ENCODE measurements around the gene UQCC2.

The UQCC2 gene

DNA sequence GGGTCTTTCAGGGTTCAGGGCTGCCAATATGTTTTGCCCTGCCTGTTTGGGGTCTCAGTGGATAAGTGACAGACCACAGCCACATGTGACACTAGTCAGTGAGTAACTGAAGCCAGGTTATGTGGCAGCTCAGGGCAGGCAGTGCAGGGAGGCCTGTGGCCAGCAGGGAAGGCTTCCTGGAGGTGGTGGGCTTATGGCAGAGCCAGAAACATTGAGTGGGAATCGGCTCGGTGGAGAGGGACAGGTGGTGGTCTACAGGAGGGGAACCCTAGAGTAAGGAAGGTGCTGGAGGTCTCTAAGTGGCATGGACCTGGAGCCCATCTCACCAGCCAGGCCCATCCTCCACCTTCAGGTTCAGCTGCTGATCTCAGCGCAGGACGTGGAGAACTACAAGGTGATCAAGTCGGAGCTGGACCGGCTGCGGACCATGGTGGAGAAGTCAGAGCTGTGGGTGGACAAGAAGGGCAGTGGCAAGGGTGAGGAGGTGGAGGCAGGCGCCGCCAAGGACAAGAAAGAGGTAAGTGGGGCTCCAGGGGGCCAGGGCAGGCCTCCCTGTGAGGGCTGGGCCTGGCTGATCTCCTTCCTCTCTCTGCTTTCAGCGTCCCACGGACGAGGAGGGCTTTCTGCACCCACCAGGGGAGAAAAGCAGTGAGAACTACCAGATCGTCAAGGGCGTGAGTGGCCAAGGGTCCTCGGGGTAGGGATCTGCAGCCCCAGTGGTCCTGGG, 34.9 kb downstream of the UQCC2 start:
- DNase-seq (ENCODE audit: low read depth): no peak

- DNase-seq (ENCODE audit: low read depth): no peak
These were observed 35.5 kb downstream of the UQCC2 start for GRCh38 chr6:33675968-33676367.

DNA sequence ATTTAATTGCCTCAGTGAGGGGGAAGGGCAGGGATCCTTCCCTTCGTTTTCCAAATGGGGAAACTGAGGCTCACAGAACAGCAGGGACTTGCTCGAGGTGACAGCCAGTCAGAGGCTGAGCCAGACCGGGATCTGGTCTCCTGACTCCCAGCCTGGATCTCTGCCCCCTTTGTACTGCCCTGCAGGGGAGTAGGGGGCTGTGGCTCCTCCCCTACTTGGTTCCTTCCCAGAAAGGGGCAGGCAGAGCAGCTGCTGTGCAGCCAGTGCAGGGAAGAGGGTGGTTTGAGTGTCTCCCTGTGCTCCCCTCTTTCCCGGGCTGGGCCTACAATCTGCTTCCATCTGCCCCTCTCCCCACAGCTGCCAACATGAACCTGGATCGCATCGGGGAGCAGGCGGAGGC, 37.6 kb downstream of the UQCC2 start:
- no peak for DNase-seq (ENCODE audit: low read depth)

- DNase-seq (ENCODE audit: low read depth): no peak
These were observed 38.7 kb downstream of the UQCC2 start for GRCh38 chr6:33672808-33673207.

DNA sequence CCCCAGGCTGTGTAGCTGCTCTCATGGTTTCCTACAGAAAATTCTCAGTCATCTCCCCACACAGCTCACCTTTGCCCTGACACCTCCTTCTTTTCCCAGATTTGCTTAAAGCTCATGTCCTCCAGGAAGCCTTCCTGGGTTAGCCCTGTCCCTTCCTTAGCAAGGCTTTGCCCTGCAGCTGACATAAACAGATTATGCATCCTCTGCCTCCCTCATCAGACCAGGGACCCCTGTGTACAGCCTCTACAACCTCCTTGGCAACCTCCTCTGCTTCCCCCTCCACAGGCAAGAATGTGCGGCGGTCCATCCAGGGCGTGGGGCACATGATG, 39.8 kb downstream of the UQCC2 start:
- DNase-seq (ENCODE audit: low read depth): no peak

DNA sequence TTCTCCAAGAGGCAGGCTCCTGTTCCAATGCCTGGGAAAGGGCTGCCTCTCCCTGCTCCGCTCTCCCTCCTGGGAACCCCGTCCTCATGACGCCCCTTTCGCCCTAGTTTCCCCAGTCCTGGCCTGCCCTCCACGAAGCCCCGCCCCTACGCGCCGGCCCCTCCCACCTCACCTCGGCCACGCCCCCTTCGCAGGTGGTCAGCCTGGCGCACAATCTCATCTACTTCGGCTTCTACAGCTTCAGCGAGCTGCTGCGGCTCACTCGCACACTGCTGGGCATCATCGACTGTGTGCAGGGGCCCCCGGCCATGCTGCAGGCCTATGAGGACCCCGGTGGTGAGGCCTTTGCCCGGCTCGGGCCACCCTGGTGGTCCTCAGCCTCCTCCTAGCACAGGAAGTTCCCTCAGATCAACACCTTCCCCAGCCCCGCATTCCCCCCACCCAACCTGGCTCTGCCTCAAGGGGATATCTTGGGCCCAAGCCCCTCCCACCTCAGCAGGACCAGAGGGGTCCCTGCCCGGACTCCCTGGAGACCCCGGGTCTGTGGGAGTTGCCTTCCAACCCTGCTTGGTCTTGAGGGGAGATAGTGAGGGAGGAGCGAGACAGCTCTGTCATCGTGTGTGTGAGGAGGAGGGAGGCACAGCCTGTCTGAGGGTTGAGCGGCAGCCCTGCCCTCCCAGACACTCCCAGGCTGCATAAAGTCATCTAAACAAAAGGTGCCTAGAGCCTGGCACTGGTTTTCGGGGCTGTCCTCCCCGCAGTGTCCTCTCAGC, 40.3 kb downstream of the UQCC2 start:
- DNase-seq (ENCODE audit: low read depth): no peak

GRCh38 chr6:33670086-33670660, 41.3 kb downstream of the UQCC2 start:
- no peak for DNase-seq (ENCODE audit: low read depth)

DNA sequence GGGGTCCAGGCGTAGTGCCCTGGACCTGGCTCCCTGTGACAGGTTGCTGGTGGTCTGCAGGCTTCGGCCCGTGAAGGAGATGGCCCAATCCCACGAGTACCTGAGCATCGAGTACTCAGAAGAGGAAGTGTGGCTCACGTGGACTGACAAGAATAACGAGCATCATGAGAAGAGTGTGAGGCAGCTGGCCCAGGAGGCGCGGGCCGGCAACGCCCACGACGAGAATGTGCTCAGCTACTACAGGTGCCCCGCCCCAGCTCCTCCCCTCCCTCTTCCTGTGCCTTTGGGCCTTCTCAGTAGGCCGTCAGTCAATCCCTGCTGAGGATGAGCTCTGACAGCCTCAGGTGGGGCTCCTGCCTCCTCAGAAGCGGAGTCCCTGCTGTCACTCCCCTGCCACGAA, 42.6 kb downstream of the UQCC2 start:
- DNase-seq (ENCODE audit: low read depth): no peak

- DNase-seq (ENCODE audit: low read depth): no peak
These were observed 43.2 kb downstream of the UQCC2 start for GRCh38 chr6:33668328-33668727.

GRCh38 chr6:33667776-33668175, 43.7 kb downstream of the UQCC2 start:
- no peak for DNase-seq (ENCODE audit: low read depth)

DNA sequence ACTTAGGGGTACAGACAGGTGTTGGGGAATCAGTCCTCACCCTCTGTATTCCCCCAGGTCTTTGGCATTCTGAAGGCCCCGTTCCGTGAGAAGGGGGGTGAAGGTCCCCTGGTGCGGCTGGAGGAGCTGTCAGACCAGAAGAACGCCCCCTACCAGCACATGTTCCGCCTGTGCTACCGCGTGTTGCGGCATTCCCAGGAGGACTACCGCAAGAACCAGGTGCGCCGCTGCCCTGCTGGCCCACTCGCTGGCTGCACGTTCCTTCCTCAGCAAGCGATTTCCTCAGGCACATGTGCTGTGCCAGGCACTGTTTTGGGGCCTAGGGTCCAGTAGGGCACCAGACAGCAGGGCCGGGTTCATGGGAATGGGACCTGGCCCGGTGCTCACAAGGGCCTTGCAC, 44.4 kb downstream of the UQCC2 start:
- DNase-seq (ENCODE audit: low read depth): no peak

GRCh38 chr6:33665957-33666356, 45.5 kb downstream of the UQCC2 start:
- DNase-seq (ENCODE audit: low read depth): no peak

GRCh38 chr6:33664506-33665057, 46.9 kb downstream of the UQCC2 start:
- no peak for DNase-seq (ENCODE audit: low read depth)

DNA sequence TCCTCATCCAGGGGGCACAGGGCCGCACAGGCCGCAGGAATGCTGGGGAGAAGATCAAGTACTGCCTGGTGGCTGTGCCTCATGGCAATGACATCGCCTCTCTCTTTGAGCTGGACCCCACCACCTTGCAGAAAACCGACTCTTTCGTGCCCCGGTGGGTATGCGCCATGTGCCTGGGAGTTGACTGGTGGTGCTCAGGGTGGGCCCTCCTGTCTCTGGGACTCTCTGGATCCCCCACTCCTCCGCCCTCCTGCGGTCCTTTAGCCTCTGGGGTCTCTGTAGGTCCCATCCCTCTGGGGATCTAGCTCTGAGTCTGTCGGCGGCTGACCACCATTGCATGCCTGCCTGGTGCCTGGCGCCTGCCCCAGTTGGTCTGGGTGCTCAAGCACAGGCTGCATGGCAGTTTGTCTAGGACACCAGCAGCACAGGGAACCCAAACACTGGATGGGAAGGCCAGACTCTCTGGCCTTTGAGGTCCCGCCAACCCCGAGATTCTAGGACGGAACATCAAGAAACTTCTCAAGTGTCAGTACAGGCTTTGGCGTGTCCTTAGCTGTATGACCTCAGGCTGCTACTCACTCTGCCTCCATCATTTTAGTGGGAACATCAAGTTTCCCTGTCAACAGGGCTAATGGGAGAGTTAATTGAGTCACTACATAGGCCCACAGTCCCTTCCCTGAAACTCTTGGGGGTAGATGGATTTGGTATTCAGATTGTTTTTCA, 47.6 kb downstream of the UQCC2 start:
- no peak for DNase-seq (ENCODE audit: low read depth)

- DNase-seq (ENCODE audit: low read depth): no peak
These were observed 48.5 kb downstream of the UQCC2 start for GRCh38 chr6:33663028-33663427.

GRCh38 chr6:33662318-33662717, 49.2 kb downstream of the UQCC2 start:
- no peak for DNase-seq (ENCODE audit: low read depth)

DNA sequence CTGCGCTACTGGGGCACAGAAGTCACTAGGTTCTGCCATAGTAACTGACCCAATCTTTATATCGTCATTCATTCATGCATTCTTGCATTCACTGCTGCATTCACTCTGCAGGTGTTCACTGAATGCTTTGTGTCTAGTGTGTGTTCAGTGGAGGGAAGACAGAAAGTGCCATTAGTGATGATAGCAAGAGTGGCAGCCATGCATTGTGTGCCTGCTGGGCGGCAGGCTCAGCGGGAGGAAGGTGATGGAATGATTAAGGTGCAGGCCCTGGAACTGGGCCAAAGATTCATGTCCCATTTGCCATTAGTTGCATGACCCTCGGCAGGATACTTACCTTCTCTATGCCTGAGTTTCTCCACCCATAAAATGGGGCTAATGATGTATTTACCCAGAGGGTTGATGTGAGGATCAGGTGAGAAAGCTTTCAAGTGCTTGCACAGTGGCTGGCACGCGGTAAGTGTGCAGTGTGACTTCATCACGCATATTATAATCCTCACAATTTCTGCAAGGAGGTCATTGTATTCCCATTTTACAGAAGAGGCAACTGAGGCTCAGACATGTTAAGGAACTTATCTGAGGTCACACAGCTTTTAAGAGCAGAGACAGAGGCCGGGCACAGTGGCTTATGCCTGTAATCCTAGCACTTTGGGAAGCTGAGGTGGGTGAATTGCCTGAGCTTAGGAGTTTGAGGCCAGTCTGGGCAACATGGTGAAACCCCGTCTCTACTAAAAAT, 50.2 kb downstream of the UQCC2 start:
- no peak for DNase-seq (ENCODE audit: low read depth)

GRCh38 chr6:33659986-33660385, 51.5 kb downstream of the UQCC2 start:
- DNase-seq (ENCODE audit: low read depth): no peak

DNA sequence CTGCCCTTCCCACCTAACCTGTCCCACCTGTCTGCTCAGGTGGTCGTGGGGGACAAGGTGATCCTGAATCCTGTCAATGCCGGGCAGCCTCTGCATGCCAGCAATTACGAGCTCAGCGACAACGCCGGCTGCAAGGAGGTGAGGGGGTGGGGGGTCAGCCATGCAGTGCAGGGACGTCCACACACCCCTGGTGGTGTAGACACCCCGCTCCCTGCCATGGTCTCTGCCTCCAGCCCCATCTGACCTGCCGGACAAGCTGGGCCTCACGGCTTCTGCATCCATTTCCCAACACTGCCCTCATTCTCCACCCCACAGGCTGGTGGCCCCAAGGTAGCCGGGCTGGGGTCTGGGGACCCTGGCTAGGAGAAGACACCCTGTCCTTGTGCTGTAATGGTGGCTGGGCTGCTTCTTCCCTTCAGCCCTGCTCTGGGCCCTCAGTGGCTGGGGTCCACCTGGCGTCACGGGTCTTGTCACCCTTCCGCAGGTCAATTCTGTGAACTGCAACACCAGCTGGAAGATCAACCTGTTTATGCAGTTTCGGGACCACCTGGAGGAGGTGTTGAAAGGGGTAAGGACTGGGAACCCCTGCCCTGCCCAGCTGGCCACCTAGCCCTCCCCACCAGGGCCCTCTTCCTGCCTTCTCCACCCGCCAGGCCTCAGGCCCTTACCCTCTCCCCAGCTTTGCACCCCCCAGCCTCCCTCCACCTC, 52.4 kb downstream of the UQCC2 start:
- no peak for DNase-seq (ENCODE audit: low read depth)

DNA sequence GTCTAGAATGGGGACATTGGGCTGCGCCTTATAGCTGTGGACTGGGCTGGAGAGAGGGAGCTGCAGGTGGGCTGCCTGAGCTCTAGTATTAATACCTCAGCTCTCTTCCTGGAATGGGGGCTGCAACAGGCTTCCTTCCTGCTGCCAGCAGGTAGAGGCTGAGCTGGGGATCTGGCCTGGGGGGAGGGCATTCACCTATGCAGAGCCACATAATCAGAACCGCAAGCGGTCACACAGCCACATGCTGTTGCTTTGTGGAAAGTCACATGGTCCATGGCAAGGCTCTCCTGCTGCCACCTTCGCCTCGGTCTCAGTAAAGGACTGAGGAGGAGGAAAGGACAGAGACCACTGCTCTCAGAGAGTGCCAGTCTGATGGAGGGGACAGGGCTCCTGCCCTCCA, 54.7 kb downstream of the UQCC2 start:
- no peak for DNase-seq (ENCODE audit: low read depth)

Measured in activated T-cell treated with anti-CD3 and anti-CD28 coated beads for 24 hours (primary cell).